GM04503 (cell line): ENCODE data around the gene ZNF311.
"Not testable (repeated sequence)": the region's sequence is repeated elsewhere in the genome, so short reads cannot be mapped to it uniquely, and the experiment has no call there.

Experiments
- DNase-seq: peaks from one replicate; pipeline ENCODE4 v3.0.0-alpha.2; 2012; ENCODE audit warnings: low read depth

ZNF311 gene

DNA sequence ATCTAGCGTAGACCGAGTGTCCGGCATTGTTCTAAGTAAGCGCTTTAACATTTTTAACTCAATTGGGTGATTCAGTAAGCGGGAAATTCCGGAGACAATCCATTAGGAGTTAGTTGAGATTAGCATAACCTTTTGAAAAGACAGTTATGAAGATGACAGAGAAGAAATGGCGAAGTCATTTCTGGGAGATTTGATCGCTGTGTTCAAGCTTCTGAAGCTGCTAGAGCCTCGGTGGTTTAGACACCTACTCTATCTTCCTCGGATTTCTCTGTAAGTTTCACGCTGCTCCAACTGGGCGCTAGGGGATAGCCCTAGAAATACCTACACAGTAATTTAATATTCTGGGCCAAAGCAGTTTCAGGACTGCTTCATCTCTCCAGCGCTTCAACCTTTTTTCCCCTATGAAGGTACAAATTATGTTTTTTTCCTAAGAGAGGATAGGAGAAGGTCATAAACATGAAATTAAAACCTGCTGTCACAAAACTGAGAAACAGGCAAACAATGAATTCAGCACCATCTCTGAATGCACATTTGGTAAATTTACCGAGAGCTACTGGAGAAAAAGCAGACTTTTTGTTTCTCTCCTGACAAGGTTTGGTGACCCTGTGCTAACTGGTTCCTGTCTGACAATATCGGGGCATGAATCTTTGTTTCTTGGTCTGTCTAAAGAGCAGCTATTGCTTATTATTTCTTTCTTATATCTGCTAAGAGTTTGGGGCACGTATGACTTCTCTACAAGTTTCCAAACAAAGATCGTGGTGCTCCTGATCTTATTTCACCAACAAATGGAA is 22.4 kb downstream of the ZNF311 start:
- peak; percentile 21 for DNase-seq

DNA sequence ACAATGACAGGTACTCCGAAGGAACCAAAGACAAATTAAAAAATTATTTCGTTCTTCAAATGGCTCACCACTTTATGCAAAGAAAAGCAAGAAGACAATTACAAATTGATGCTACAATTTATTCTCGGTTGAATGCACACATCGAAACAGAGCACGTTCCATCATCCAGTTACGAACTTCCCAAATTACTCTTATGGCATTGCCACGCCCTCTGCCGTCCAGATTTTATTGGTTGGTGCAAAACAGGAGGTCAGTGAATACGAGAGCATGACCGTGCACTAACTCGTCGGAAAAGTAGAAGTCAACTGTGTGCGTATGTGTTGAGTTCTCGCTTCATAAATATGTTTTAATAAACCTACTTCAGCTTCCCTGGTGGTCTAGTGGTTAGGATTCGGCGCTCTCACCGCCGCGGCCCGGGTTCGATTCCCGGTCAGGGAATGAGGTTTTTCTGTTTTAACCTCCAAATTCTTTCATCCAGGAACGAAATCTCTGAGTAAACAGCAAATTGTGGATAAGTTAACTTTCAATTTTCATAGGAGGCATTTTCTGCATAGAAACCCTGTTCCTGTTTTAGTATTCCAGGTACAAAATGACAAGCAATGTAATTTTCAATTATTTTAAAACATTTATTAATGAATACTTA is 23.2 kb downstream of the ZNF311 start:
- DNase-seq = peak; percentile 52

DNA sequence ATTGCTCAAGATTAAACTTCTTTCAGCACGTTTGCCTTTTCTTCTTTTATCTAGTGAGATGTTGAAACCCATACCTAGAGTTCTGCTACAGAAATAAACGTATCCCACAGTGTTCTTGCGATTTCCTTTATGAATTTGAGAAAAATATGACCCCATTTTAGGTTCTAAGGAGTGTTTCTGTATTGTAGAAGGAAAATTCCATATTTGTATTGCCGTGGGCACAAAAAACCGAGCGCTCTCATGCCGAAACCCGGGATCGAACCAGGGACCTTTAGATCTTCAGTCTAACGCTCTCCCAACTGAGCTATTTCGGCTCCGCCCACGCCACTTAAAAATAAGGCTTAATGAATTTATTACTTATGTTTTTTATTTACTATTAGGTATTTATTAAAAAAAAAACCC is 23.7 kb downstream of the ZNF311 start:
- DNase-seq = no peak

DNA sequence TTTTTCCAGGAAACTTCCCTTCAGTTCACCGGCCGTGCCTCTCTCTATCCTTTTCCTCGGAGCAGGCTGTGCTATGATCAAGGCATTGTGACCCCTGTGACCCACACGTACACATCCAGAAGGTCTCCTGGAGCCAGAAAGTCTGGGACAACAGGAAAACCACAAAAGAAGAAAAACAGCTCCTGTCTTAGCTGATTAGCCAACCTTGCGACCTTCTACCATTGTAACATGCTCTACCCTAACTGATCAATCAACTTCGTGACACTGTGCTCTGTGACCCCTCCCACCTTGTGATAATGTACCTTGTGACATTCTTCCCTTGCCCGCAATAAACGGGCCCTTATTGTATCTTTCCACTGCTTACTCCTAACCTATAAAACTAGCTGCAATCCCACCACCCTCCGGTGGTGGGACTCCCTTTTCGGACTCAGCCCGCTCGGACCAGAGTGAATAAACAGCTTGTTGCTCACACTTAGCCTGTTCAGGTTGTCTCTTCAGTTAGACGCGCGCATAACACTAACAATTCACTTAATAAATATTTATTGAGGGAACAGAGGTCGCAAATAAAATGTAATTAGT is 24.2 kb downstream of the ZNF311 start:
- peak; percentile 10 for DNase-seq

DNA sequence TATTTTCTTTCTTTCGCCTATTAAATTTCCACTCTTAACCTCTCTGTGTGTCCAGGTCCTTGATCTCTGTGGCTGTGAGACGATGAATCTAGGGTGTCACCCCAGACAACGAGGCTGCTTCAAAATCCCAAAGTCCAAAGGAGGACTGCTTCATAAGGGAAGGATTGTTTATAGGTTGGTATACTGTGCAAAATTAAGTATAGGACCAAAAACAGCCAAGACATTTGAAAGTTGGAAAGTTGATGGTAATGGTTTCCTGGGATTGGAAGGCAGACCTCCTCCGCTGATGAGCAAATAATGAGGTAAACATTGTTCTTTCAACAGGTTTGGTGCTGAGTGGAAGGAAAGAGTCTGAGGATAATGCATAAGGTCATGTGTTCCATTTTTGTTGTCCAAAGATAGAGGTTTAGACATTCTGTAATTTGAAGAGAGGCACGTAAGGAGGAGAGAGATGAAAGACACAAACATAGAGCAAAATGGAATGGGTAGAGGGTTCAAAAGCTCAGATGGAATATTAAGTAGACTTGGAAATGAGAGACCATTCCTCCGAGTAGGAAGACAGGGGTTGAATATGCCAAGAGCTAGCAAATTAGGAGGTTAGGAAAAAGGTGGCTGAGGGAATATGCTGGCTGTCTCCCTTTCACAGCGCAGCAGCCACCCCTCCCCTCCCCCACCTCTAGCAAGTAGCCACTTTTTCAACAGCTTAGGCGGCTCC is 24.8 kb downstream of the ZNF311 start:
- DNase-seq = no peak

DNA sequence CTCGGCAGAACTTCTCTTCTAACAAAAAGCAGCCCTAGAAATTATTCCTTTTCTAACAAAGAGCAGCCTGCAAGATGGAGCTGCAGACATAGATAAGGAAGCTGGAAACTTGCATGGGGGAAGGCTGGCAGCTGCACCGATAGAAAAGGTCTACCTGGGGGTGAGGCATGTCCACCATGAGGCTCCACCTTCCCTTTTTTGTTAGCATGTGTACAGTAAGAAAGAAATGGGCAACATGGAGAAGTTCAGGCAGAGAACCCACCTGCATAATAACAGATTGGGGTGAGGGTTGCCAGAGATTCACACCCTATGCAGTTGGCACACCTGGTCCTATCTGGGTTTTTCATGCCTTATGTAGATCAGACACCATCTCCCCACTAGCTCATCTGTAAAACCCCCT is 25.4 kb downstream of the ZNF311 start:
- DNase-seq = no peak

DNA sequence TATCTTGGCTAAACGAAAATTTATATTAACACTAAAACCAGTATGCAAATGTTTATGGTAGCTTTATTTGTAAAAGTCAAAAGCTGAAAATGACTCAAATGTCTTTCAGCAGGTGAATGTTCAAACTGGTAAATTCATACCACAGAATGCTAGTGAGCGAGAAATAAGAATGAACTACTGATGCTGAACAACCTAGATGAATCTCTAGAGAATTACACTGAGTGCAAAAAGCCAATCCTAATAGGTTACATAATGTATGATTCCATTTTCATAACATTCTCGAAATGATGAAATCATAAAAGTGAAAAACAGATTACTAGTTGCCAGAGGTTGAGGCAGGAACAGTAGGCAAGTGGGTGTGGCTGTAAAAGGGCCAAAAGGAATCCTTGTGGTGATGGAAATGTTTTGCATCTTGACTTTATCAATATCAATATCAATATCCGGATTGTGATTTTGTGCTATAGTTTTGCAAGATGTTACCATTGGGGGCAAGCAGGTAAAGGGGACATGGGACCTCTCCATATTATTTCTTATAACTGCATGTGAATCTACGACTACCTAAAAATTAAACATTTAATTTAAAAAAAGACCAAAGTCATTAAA is 26.1 kb downstream of the ZNF311 start:
- DNase-seq = no peak

DNA sequence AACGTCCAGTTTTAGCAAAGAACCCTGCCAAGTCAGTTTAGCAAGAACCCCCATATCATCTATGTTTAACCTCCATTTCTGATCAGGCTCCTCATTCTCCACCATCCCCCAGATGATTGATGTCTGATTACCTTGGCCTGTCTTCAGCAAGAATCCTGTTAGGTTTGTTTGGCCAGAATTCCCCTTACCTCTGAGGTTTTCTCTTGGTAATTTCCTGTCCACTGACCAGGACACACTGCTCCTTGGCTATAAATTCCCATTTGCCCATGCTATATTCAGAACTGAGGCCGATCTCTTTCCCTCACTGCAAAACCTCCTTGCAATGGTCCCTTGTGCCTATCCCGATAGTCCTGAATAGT is 27.0 kb downstream of the ZNF311 start:
- DNase-seq = no peak

DNA sequence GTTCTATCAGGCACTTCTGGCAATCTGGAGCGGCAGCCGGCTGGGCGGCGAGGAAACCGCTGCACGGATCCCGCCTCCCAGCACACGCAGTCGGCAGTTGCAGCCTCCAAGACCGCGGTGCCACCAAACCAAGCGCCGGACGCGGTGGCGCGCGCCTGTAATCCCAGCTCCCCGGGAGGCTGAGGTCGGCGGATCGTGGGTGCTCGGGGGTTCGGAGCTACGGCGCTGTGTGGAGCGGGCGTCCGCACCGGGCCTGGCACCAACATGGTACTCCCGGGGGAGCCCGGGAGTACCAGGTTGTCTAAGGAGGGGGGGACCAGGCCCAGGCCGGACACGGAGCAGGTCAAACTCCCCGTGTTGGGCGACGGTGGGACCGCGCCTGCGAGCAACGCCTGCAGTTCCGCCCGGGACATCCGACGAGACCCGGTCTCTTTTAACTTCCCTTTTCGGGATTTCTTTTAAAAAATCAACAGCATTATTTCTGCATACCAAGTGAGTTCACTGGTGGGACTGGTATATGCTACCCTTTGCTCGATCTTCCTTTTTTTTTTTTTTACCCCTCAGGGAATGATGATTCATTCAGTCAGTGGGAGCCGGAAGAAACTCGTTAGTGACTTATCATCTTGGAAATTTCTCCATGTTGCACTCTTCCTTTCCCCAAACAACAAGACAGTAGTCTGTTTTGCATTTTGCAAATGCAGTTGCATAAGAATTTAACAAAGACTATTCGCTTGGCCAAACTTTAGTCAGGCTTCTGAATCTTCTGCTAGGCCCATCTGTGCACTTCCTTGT is 27.6 kb downstream of the ZNF311 start:
- DNase-seq = peak; percentile 68

DNA sequence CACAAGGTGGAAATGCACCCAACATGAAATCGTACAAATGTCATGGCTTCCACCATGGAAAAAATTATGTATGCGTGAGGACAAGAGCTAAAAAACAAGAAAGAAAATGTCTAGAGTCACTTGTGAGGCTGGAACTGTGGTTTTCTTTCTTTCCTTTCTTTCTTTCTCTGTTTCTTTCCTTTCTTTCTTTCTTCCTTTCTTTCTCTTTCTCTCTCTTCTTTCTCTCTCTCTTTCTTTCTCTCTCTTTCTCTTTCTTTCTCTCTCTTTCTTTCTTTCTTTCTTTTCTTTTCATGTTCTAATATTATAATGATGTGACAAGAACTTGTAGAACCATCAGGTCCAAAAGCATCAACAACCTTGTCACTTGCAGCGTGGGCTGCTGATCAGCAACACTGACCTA is 28.4 kb downstream of the ZNF311 start:
- no peak for DNase-seq

DNA sequence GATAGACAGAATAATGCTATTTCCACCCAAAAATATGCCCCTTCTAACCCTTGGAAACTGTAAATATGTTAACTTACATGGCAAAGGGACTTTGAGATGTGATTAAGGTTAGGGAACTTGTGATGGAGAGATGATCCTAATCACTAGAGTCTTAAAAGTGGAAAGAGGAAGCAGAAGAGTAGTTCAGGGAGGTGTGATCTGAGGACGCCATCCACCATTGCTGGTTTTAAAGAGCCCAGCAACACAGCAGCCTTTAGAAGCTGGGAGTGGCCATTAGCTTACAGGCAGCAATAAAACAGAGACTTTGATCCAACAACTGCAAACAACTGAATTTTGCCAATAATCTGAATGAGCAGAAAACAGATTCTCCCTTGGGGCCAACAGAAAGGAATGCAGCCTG is 30.6 kb downstream of the ZNF311 start:
- DNase-seq = no peak

DNA sequence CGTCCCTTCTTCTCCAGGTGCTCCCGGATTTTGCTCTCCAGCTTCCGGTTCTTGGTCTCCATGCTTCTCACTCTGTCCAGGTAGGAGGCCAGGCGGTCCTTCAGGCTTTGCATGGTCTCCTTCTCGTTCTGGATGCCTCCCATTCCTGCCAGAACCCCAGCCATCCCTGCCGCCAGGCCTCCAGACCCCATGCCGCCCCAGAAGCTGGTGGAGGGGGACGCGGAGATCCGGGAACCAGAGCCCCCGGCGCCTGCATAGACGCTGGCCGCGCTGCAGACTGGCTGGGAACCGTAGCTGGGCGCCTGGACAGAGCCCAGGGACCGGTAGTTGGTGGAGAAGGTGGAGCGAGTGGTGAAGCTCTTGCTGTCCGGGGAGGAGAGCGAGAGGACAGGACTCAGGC is 35.1 kb downstream of the ZNF311 start:
- DNase-seq = not testable (repeated sequence)

DNA sequence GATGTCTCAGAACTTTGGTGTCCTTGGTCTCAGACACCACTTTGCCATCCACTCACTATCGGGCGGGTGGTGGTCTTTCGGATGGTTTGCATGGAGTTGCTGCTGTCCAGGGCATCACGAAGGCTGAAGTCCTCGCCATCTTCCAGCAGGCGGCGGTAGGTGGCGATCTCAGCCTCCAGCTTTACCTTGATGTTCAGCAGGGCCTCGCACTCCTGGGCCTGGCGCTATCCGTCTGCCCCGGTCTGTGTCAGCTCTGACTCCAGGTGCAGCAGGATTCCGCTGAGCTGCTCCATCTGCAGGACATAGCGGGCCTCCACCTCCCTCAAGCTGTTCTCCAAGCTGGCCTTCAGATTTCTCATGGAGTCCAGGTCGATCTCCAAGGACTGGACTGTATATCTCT is 36.0 kb downstream of the ZNF311 start:
- DNase-seq = no peak

DNA sequence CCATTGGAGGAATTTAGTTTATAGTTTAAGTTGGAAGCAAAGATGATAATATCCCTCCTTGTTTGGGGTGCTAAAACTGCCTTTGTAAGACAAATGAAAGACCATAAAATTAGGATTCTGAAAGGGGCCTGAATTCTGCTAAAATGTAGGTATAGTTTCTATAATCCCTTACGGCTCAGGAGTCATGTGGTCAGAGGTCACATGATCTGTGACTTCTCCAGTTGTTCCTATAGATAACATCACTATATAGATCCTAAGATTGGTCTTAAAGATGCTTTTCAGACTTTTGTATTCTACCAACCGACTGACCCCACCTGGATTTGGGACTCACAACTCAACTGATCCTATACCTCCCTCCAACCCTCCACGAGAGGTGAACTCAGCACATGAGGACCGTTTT is 36.6 kb downstream of the ZNF311 start:
- DNase-seq = no peak

DNA sequence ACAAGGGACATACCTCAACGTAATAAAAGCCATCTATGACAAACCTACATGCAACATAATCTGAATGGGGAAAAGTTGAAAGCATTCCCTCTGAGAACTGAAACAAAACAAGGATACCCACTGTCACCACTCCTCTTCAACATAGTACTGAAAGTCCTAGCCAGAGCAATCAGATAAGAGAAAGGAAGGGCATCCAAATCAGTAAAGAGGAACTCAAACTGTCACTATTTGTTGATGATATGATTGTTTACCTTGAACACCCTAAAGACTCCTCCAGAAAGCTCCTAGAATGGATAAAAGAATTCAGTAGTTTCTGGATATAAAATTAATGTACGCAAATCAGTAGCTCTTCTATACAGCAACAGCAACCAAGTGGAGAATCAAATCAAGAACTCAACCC is 39.4 kb downstream of the ZNF311 start:
- DNase-seq = no peak

DNA sequence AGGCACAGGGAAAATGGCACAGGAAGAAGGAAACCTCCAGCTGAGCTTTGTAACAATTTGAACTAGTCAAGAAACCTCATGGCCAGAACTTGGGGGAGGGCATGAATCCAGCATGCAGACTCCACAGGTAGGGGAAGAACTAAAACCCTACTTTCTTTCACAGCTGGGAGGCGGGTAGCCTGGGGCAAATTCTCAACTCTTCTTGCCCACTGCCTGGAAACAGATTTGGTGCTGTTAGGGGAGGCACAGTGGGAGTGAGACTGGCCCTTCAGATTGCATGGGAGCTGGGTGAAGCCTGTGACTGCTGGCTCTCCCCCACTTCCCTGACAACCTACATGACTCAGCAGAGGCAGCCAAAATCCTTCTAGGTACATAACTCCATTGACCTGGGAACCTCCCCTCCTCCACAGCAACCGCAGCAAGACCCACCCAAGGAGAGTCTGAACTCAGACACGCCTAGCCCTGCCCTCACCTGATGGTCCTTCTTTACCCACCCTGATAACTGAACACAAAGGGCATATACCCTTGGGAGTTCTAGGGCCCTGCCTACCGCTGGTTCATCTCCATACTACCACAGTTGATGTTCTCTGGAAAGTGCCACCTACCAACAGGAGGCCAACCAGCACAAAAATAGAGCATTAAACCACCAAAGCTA is 44.1 kb downstream of the ZNF311 start:
- DNase-seq = no peak

DNA sequence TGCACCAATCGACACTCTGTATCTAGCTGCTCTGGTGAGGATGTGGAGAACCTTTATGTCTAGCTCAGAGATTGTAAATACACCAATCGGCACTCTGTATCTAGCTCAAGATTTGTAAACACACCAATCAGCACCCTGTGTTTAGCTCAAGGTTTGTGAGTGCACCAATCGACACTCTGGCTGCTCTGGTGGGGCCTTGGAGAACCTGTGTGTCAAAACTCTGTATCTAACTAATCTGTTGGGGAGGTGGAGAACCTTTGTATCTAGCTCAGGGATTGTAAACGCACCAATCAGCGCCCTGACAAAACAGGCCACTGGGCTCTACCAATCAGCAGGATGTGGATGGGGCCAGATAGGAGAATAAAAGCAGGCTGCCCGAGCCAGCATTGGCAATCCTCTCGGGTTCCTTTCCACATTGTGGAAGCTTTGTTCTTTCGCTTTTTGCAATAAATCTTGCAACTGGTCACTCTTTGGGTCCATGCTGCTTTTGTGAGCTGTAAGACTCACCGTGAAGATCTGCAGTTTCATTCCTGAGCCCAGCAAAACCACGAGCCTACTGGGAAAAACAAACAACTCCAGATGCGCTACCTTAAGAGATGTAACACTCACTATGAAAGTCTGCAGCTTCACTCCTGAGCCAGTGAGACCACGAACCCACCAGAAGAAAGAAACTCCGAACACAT is 46.4 kb downstream of the ZNF311 start:
- DNase-seq = not testable (repeated sequence)

DNA sequence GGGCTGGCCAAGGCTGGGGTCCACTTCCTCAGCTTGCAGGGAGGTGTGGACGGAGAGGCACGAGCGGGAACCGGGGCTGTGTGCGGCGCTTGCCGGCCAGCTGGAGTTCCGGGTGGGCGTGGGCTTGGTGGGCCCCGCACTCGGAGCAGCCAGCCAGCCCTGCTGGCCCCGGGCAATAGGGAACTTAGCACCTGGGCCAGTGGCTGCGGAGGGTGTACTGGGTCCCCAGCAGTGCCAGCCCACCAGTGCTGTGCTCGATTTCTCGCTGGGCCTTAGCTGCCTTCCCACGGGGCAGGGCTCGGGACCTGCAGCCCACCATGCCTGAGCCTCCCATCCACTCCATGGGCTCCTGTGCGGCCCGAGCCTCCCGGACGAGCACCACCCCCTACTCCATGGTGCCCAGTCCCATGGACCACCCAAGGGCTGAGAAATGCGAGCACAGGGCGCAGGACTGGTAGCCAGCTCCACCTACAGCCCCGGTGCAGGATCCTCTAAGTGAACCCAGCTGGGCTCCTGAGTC is 47.3 kb downstream of the ZNF311 start:
- not testable (repeated sequence) for DNase-seq

DNA sequence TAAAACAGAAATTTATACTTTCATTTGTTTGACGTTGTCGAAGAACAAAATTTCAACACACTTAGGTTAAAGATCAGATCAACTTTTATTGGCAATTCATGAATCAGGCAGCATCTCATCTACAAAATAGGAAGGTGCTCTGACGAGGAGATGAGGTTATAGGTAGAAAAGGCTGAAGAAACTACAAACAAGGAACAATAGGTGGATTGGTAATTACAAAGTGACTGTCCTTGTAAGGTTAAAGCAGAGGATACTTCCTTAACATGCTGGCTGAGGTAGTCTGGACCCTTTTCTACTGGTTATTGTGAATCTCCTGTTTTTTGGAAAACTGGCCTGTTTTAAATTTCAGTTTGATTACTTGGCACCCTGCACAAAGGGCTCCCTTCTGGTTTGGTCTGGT is 48.8 kb downstream of the ZNF311 start:
- no peak for DNase-seq

DNA sequence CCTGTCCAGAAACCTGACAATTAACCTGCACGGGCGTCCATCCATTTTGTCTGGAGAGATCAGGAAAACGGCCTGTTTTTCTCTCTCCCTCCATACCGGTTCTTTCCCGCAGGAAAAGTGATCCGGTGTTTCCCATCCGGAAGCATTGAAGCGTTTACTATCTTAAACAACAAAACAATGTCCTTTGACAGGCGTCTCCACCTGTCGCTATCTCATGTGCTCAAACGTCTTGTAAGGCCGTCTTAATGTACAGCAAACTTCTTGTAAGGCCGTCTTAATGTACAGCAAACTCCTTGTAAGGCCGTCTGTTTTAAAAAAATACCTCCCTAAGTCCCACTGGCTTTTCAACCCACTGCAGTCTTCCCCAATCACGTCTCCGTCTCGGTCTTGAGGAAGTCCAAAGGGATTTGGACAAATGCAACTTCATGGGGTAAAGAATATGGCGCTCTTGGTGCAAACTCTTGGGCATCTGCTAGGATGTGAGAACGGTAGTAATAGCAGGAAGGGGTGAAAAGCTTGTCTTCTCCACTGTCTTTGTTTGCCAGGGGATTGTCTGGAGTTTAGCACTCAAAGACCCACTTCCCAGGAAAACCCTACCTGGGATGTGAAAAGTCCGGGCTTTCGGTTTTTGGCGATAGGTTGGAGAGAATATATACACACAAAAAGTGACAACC is 51.4 kb downstream of the ZNF311 start:
- no peak for DNase-seq
